ENCODE data around the gene ROR2.

The ROR2 gene

GRCh38 chr9:91716239-91716638, 233.8 kb downstream of the ROR2 start:
- DNase-seq (ENCODE audit: low spot score): no peak

- DNase-seq (ENCODE audit: low spot score): no peak
Observed at GRCh38 chr9:91714874-91715615, 235.0 kb downstream of the ROR2 start.

GRCh38 chr9:91714020-91714806, 235.8 kb downstream of the ROR2 start:
- peak; percentile 60 for DNase-seq (ENCODE audit: low spot score)

GRCh38 chr9:91712811-91713210, 237.2 kb downstream of the ROR2 start:
- DNase-seq (ENCODE audit: low spot score): no peak

- no peak for DNase-seq (ENCODE audit: low spot score)
Observed at GRCh38 chr9:91711755-91712601, 238.1 kb downstream of the ROR2 start.

- no peak for DNase-seq (ENCODE audit: low spot score)
Observed at GRCh38 chr9:91710158-91710557, 239.9 kb downstream of the ROR2 start.

- DNase-seq (ENCODE audit: low spot score): no peak
Observed at GRCh38 chr9:91705386-91705785, 244.6 kb downstream of the ROR2 start.

- DNase-seq (ENCODE audit: low spot score): no peak
Observed at GRCh38 chr9:91700475-91700874, 249.6 kb downstream of the ROR2 start.

- no peak for DNase-seq (ENCODE audit: low spot score)
Observed at GRCh38 chr9:91698266-91698665, 251.8 kb downstream of the ROR2 start.

- no peak for DNase-seq (ENCODE audit: low spot score)
Observed at GRCh38 chr9:91697201-91697600, 252.8 kb downstream of the ROR2 start.

GRCh38 chr9:91694081-91694870, 255.8 kb downstream of the ROR2 start:
- no peak for DNase-seq (ENCODE audit: low spot score)

GRCh38 chr9:91693226-91693625, 256.8 kb downstream of the ROR2 start:
- no peak for DNase-seq (ENCODE audit: low spot score)

- no peak for DNase-seq (ENCODE audit: low spot score)
Observed at GRCh38 chr9:91690540-91691249, 259.3 kb downstream of the ROR2 start.

GRCh38 chr9:91689006-91689405, 261.0 kb downstream of the ROR2 start:
- DNase-seq (ENCODE audit: low spot score): no peak

- no peak for DNase-seq (ENCODE audit: low spot score)
Observed at GRCh38 chr9:91683269-91683668, 266.8 kb downstream of the ROR2 start.

GRCh38 chr9:91682806-91683205, 267.2 kb downstream of the ROR2 start:
- peak; percentile 27 for DNase-seq (ENCODE audit: low spot score)

GRCh38 chr9:91681461-91682305, 268.3 kb downstream of the ROR2 start:
- peak; percentile 96 for DNase-seq (ENCODE audit: low spot score)

- no peak for DNase-seq (ENCODE audit: low spot score)
Observed at GRCh38 chr9:91680998-91681397, 269.0 kb downstream of the ROR2 start.

- no peak for DNase-seq (ENCODE audit: low spot score)
Observed at GRCh38 chr9:91680106-91680505, 269.9 kb downstream of the ROR2 start.
